Loucy (cell line): ENCODE results near the gene RPGRIP1L.

Source experiments
- EZH2phosphoT487 ChIP-seq: fragments of 200-600 bp; IDR thresholded peaks from 2 replicates; pipeline ENCODE4 v1.6.1; 2018; ENCODE audit warnings: antibody characterized with exemption, mild to moderate bottlenecking, moderate library complexity, borderline replicate concordance
- TF ChIP-seq, protein P1 (sequence below): fragments of 200-600 bp; sonication (generic); conservative IDR thresholded peaks from 2 replicates; pipeline ENCODE4 v1.5.1; 2014; ENCODE audit warnings: mild to moderate bottlenecking, antibody characterized with exemption, low read length

DNA sequence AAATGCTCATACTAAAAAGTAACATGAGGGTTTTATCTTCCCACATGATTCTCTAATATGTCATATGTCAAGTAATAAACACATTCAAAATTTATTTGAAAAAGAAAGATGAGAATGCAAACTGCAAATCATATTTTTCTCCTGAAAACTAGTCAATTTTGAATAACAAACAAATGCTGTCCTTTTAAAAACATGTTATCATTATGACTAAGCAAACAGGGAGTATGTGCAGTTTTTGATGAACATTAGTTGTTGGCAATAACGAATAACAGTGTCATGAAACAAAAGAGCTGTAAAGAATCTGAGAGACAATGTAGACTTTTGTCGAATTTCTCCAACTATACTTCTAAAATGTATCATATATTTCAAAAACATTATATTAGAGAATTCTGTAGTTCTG, 34.8 kb downstream of the RPGRIP1L start:
- TF ChIP-seq, protein P1, sequence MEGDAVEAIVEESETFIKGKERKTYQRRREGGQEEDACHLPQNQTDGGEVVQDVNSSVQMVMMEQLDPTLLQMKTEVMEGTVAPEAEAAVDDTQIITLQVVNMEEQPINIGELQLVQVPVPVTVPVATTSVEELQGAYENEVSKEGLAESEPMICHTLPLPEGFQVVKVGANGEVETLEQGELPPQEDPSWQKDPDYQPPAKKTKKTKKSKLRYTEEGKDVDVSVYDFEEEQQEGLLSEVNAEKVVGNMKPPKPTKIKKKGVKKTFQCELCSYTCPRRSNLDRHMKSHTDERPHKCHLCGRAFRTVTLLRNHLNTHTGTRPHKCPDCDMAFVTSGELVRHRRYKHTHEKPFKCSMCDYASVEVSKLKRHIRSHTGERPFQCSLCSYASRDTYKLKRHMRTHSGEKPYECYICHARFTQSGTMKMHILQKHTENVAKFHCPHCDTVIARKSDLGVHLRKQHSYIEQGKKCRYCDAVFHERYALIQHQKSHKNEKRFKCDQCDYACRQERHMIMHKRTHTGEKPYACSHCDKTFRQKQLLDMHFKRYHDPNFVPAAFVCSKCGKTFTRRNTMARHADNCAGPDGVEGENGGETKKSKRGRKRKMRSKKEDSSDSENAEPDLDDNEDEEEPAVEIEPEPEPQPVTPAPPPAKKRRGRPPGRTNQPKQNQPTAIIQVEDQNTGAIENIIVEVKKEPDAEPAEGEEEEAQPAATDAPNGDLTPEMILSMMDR = no peak
- no peak for TF ChIP-seq EZH2phosphoT487
